ENCODE data around the gene ZNF329. TPM values are rescaled to one million over a fixed set of nuclear protein-coding genes. Genes with fewer than 3 reads are reported as not detected.

The ZNF329 gene
- total RNA-seq (2021; ENCODE audit: unreplicated experiment) (1.7 TPM), Bru-seq, nascent RNA (percentile 45 among the genes with signal in this experiment), BruChase-seq, experiment 1, labeled RNA remaining after a 6-hour chase (percentile 37 among the genes with signal in this experiment), BruChase-seq, experiment 2, labeled RNA remaining after a 2-hour chase (percentile 40 among the genes with signal in this experiment)
- polyA plus RNA-seq (2012), result 1.4 and 1.7 TPM in 2 replicates
- long read RNA-seq, result 0 reads

DNA sequence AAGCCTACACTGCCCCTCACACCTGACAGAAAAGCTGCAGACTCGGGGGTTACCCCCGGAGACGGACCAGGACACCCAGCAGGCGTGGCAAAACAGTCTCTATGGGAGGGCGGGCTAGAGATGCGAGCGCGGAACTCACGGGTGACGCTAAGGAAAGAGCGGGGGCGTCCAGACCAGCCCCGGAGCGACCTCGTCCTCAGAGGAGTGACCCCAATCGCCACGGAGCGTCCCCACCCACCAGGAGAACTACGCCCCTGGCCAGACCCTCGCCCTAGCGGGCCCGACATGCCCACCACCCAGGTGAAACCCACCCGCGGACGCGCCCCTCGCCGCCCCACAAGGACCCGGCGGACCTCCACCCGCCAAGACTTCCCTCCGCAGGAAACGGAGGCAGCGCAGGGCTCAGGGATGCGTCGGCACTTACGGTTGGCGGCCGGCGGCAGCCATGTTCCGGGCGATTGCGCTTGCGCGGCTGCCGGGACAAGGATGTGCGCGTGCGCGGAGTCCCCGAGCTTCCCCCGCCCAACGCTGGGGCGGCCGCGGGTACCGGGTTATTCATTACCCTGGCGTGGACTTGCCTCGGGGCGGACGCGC lies at the start of gene ZNF329:
TSS of gene ZNF329 (minus strand) at position 462 of the 594 bp plus-strand sequence. CDS start 21,286 bp downstream, outside the sequence.
- no peaks in the 10 kb centered on the region for H3K36me3 ChIP-seq (ENCODE audit: control insufficient read depth in 1 of 2, insufficient read depth in 2 of 2, low read length in 2 of 2)
- no peaks in the 10 kb centered on the region for H3K27me3 ChIP-seq (ENCODE audit: insufficient read depth, low read length)
- ATAC-seq, result peak; percentile 91
- POLR2A ChIA-PET, result no interaction called here
- H3K9me3 ChIP-seq (ENCODE audit: control insufficient read depth in 1 of 2, insufficient read depth in 1 of 2, low read depth in 1 of 2, low read length in 2 of 2), result peaks cover 11 to 16% of the 10 kb centered on the region in 2 experiments; a peak in 2 of 4 replicates
- TF ChIP-seq POLR2AphosphoS5 (IDR thresholded peaks at IDR 0.05; ENCODE audit: low read depth, low read length) (peak; percentile 59), SP1 (IDR thresholded peaks at IDR 0.05; ENCODE audit: low read depth) (no peak), YY1 (IDR thresholded peaks at IDR 0.05; ENCODE audit: extremely low read depth, insufficient replicate concordance, low read depth, low read length) (peak; percentile 81)
- H3K9ac ChIP-seq (ENCODE audit: low read length), result peak within 1 kb of the TSS; percentile 66
- no peaks in the 10 kb centered on the region for H3K9me2 ChIP-seq (ENCODE audit: insufficient read depth)
- H2AFZ ChIP-seq (ENCODE audit: low read depth, low read length, poor library complexity, severe bottlenecking), result no peak within 1 kb of the TSS
- peak within 1 kb of the TSS; percentile 69 for H3K27ac ChIP-seq (ENCODE audit: low read depth, low read length)
- H3K4me3 ChIP-seq (replicated peaks in 1 of 2; ENCODE audit: low read depth in 1 of 2, low read length in 2 of 2), result peak within 1 kb of the TSS; percentile 66 to 72
- no peaks in the 10 kb centered on the region for H3K79me2 ChIP-seq (ENCODE audit: insufficient read depth, low read length)
- DNase-seq (ENCODE audit: low read depth, low spot score), result peak; percentile 29
- intact Hi-C loops (cut with micrococcal nuclease), result no loop called here
- no peaks in the 10 kb centered on the region for H4K20me1 ChIP-seq (ENCODE audit: insufficient read depth)
- BruUV-seq (replicated peaks), result no TSS peak
- peak within 1 kb of the TSS; percentile 77 for H3K4me2 ChIP-seq (ENCODE audit: low read length)
- no peaks in the 10 kb centered on the region for H3K4me1 ChIP-seq (ENCODE audit: control insufficient read depth in 1 of 2, insufficient read depth in 2 of 2, low read length in 2 of 2)
- CTCF ChIA-PET, result no interaction called here
- RAD21 ChIA-PET (ENCODE audit: low non-redundant PET in 1 of 2, low total read pairs in 2 of 2, uncharacterized antibody in 2 of 2, unreplicated experiment in 2 of 2), result no interaction called here

DNA sequence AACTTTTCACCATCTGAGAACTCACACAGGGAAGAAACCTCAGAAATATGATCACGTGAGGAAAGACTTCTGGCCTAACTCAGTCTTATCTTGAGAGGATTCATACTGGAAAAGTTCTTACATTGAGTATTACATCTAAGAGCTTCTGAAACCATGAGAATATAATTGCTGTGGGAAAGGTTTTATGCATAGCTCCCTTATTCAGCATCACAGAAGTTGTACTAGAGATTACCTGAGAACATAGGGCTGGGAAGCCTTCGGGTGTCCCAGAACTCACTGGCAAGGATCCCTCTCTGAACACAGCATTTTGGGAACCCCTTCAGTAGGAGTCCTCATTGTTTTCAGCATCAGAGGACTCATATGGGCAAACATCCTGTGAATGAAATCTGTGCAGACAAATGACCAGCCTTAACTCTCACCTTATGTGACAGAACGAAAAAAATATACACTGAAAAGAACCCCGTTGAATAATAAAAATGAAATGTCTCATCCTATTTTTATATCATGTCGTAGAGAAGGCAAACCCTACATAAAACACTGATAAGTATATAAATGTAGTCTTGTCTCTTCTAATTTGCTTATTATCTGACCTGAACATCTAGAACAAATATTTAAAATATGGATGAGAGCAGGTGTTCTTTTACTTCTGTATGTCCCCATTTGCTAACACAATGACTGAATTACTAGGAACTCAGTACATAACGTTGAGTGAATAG lies 46.5 kb upstream of the ZNF329 start:
- Histone ChIP-seq H3K36me3 (ENCODE audit: control insufficient read depth in 1 of 2, insufficient read depth in 2 of 2, low read length in 2 of 2) (peaks cover 0 to 11% of the 10 kb centered on the region in 2 experiments; a peak in 1 of 4 replicates), H3K27ac (ENCODE audit: low read depth, low read length) (no peak overlapping the region), H3K4me3 (replicated peaks in 1 of 2; ENCODE audit: low read depth in 1 of 2, low read length in 2 of 2) (no peak overlapping the region), H3K9me3 (ENCODE audit: control insufficient read depth in 1 of 2, insufficient read depth in 1 of 2, low read depth in 1 of 2, low read length in 2 of 2) (peaks cover 41 to 70% of the 10 kb centered on the region in 2 experiments; a peak in 3 of 4 replicates), H3K4me1 (ENCODE audit: control insufficient read depth in 1 of 2, insufficient read depth in 2 of 2, low read length in 2 of 2) (no peaks in the 10 kb centered on the region), H3K27me3 (ENCODE audit: insufficient read depth, low read length) (no peaks in the 10 kb centered on the region), H2AFZ (ENCODE audit: low read depth, low read length, poor library complexity, severe bottlenecking) (no peak overlapping the region), H4K20me1 (ENCODE audit: insufficient read depth) (no peaks in the 10 kb centered on the region), H3K9me2 (ENCODE audit: insufficient read depth) (no peaks in the 10 kb centered on the region), H3K79me2 (ENCODE audit: insufficient read depth, low read length) (no peaks in the 10 kb centered on the region), H3K4me2 (ENCODE audit: low read length) (no peak overlapping the region), H3K9ac (ENCODE audit: low read length) (no peak overlapping the region)
- BruUV-seq (replicated peaks), result no TSS peak
- TF ChIP-seq, protein P1, sequence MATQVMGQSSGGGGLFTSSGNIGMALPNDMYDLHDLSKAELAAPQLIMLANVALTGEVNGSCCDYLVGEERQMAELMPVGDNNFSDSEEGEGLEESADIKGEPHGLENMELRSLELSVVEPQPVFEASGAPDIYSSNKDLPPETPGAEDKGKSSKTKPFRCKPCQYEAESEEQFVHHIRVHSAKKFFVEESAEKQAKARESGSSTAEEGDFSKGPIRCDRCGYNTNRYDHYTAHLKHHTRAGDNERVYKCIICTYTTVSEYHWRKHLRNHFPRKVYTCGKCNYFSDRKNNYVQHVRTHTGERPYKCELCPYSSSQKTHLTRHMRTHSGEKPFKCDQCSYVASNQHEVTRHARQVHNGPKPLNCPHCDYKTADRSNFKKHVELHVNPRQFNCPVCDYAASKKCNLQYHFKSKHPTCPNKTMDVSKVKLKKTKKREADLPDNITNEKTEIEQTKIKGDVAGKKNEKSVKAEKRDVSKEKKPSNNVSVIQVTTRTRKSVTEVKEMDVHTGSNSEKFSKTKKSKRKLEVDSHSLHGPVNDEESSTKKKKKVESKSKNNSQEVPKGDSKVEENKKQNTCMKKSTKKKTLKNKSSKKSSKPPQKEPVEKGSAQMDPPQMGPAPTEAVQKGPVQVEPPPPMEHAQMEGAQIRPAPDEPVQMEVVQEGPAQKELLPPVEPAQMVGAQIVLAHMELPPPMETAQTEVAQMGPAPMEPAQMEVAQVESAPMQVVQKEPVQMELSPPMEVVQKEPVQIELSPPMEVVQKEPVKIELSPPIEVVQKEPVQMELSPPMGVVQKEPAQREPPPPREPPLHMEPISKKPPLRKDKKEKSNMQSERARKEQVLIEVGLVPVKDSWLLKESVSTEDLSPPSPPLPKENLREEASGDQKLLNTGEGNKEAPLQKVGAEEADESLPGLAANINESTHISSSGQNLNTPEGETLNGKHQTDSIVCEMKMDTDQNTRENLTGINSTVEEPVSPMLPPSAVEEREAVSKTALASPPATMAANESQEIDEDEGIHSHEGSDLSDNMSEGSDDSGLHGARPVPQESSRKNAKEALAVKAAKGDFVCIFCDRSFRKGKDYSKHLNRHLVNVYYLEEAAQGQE (IDR thresholded peaks at IDR 0.05; ENCODE audit: low read depth), result no peak
- TF ChIP-seq ZNF274 (IDR thresholded peaks at IDR 0.05; ENCODE audit: low read depth, low read length) (peak; percentile 100), EZH2 (IDR thresholded peaks at IDR 0.05) (no peak), FOSL1 (IDR thresholded peaks at IDR 0.05; ENCODE audit: low read depth) (no peak), ELF1 (IDR thresholded peaks at IDR 0.05; ENCODE audit: borderline replicate concordance, low read depth) (no peak), SP1 (IDR thresholded peaks at IDR 0.05; ENCODE audit: low read depth) (no peak)
- intact Hi-C loops (cut with micrococcal nuclease), result no loop called here
- ChIA-PET CTCF (no interaction called here), RAD21 (ENCODE audit: low non-redundant PET in 1 of 2, low total read pairs in 2 of 2, uncharacterized antibody in 2 of 2, unreplicated experiment in 2 of 2) (no interaction called here), POLR2A (no interaction called here)
- no peak for ATAC-seq
- DNase-seq (ENCODE audit: low read depth, low spot score), result no peak
